Activated naive CD8-positive, alpha-beta T cell treated with anti-CD3 and anti-CD28 coated beads, Interleukin-2, amount 50 U/mL, for 16 hours (primary cell): ENCODE data around the gene SLC26A8.
"Not testable (repeated sequence)": the region's sequence is repeated elsewhere in the genome, so short reads cannot be mapped to it uniquely, and the experiment has no call there.

Experiments
- DNase-seq: peaks from one replicate; pipeline ENCODE4 v3.0.0-alpha.2; 2020; ENCODE audit warnings: low read depth, low spot score

Gene SLC26A8

DNA sequence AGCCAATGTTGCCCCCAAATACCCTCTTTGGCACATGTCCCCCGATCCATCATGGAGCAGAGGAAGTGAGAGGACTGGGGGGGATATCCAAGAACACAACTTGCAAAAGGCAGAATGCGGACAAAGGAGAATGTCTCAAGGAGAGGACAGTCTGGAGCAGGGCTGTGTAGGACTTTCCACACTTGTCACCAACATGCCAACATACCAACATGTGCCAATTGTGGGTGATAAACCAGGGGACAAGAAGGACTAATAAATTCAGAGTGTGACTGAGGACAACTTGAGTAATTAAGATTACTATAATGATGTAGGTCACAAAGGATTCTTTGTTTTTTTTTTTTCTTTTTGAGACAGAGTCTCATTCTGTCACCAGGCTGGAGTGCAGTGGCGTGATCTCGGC lies 8.8 kb downstream of the SLC26A8 start:
- no peak for DNase-seq

DNA sequence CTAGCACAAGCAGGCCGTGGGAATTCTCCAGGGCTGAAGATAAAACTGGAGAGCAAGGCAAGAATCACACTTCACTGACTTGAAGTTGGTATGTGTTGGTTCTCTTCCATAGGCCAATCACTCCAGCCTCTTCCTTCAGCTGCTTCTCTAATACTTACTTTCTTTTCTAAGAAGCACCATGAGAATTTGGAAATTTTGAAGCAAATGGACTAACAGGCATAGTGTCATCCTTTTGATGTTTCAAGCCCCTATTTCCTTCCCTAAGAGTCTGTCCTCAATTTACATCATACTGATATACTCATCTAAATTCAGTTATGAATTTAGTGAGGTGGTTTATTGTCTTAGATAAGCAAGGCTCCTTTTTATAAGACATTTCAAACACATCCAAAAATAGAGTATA lies 24.0 kb downstream of the SLC26A8 start:
- no peak for DNase-seq

GRCh38 chr6:35993150-35993549 lies 31.3 kb downstream of the SLC26A8 start:
- no peak for DNase-seq

- not testable (repeated sequence) for DNase-seq
These were observed 36.4 kb downstream of the SLC26A8 start for GRCh38 chr6:35988047-35988446.

DNA sequence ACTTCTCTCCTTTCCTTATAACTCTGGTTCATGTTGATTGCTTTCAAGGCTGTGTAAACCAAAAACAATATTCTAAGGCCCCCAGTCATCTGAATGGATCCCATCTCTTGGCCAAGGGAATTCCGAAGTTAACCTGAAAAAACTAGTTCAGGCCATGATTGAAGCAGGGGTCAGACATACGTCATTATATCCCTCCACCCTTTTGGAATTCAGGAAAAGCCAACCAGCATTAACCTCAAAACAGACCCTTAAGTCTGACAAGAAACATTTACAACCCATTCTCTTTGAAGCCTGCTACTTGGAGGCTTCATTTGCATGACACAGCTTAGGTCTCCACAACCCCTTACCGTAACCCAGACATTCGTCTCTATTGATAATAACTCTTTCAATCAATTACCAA lies 39.7 kb downstream of the SLC26A8 start:
- DNase-seq, result no peak

DNA sequence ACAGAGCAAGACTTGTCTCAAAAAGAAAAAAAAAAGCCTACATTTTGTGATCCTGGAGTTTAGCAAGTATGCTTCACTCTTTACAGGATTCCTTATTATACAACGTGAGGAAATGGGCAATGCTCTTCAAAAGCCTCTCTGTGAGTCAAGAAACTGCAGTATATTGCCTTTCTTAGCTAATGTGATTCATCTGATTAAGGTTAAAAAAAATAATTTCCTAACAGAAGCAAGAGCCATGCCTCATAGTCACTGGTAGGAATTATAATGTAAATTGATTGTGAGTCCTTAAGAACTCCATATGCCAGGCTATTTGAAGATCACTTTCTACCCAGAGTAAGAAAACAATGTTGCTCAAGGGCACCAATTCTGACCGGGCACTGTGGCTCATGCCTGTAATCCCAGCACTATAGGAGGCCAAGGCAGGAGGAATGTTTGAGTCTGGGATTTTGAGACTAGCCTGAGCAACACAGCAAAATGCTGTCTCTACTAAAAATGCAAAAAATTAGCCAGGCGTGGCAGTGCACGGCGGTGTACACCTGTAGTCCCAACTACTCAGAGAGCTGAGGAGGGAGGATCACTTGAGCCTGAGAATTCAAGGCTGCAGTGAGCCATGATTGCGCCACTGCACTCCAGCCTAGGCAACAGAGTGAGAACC lies 43.3 kb downstream of the SLC26A8 start:
- DNase-seq, result no peak

DNA sequence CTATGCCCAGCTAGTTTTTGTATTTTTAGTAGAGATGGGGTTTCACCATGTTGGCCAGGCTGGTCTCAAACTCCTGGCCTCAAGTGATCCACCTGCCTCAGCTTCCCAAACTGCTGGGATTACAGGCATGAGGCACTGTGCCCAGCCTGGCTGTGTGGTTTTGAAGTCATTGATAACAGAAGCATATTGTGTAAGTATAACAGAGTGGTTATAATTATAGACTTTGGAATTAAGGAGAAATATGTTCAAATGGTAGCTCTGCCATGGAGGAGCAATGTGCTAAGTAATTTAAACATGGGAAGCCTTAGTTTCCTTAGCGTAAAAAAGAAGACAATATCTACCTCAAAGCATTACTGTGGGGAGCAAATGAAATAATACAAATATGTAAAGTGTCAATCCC lies 44.3 kb downstream of the SLC26A8 start:
- DNase-seq, result not testable (repeated sequence)

DNA sequence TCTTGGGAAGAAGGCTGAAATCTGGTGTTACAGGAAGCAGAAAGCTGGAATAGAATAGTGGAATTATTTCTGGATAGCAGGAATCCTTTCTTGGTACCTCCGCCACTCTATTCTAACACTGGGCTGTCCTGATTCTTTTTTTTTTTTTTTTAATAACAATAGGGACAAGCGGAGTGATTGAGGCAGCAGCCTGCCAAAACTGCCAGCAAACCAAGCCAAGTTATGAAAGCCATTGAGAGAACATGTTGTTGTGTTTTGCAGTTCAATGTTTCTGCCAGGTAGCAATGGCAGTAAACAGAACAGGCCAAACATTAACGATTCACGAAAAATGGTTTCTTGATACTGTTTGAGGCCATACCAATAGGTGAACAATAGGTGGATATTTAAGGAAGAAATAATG lies 47.1 kb downstream of the SLC26A8 start:
- DNase-seq, result no peak

DNA sequence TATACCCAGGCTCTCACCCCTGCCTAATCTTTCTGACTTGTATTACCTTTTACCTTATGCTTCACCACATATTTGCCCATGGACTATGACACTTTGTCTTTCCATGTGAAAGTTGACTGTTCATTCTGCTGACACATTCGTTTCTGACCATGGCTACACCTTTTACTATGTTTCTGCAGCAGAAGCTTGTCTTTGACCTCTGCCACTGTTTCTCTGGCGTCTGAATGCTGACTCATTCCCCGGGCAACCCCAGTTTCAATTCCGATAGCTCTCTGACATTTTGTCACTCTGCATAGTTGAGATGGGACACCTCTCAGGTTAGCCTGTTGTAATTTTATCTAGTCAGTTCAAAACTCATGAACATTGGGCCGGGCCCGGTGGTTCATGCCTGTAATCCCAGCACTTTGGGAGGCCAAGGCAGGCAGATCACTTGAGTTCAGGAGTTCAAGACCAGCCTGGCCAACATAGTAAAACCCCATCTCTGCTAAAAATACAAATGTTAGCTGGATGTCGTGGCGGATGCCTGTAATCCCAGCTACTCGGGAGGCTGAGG lies 50.7 kb downstream of the SLC26A8 start:
- DNase-seq, result no peak

DNA sequence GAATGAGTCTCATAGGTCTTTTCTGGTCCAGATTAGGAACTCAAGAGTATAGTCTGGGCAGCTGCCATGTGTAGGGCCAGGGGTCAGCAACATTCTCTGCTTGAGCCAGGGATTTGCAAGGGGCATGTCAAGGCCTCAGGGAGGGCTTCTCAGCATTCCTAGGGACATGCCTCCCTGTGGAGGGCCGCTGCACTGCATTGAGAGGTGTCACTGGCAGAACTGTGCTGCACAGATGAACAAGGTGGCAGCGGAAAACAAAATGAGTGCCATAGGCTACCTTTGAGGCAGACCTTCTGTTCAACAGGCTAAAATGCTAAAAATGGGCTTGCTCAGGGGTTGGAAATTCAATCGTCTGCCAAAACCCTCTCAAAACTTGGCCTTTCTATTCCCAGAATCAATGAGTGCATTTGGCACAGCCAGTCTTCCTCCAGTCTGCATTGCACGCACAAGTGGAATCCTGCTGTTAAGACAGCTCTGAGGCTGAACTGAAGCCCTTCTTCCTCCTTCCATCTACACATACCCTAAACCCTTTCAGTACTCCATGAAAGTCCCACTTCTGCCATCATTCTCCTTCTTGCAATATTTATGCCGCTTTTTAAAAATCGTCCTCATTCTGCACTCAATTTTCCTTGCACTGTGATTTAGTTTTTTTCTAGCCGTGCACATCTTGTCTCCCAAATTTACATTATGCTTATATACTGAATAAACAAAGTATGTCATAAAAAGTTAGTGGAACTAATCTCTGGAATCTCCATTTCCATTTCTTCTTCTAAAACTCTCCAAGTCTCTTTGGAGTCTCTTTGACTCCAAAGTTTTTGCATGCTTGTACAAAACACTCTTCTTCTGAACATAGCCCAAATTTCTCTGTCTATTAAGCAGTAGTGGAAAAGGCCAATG lies 51.7 kb downstream of the SLC26A8 start:
- DNase-seq, result no peak

DNA sequence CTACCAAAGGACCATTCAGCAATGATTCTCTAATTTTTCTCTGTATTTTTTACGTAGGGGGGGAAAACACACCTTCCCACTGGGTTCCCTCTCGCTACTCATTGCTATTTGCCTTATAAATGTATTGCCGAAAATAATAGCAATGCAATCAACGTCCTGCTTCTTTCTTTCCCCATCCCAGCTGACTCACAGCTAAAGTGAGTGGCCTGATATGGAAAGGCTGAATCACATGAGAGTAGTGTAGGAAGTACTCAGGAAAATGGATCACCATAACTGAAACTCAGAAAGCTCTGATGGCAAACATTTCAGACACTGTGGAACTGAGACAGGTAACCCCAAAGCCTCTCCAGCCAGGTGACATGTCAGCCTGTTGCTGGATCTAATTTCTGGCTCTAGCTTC lies 54.3 kb downstream of the SLC26A8 start:
- DNase-seq, result no peak

DNA sequence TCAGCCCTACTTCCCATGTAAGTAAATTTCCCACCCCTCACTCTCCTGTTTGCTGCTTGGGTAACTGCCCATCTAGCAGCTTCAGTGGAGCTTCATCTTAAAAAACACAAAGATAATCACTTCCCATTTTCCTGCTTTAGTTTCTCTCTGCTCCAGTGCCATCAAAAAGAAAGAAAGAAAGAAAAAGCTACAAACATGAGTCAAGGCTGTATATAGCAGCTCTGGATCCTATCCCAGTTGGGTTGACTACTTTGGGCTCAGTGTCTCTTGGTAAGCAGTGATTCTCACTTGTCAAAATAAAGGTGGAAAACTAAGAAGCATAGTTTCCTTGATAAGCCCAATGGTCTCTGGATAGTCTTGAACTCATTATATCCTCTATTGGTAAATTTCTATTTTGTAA lies 54.8 kb downstream of the SLC26A8 start:
- no peak for DNase-seq

DNA sequence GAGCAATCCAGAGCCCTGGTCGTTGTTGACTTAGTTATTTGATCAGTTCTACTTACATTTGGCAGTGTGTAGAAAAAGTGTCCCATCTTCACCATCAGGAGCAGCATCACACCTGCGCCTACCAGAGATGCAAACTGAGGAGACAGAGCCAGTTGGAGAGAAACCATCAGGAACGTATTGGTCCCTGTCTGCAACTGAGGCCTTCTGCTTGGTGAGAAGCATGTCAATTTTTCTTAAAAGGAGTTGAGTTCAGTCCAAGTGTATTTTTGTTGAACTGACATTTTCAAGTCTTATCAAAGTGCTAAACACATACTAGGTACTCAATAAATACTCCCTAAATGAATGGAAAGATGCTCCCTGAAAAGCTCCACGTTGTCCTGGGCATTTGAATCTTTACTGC lies 55.6 kb downstream of the SLC26A8 start:
- DNase-seq, result no peak

DNA sequence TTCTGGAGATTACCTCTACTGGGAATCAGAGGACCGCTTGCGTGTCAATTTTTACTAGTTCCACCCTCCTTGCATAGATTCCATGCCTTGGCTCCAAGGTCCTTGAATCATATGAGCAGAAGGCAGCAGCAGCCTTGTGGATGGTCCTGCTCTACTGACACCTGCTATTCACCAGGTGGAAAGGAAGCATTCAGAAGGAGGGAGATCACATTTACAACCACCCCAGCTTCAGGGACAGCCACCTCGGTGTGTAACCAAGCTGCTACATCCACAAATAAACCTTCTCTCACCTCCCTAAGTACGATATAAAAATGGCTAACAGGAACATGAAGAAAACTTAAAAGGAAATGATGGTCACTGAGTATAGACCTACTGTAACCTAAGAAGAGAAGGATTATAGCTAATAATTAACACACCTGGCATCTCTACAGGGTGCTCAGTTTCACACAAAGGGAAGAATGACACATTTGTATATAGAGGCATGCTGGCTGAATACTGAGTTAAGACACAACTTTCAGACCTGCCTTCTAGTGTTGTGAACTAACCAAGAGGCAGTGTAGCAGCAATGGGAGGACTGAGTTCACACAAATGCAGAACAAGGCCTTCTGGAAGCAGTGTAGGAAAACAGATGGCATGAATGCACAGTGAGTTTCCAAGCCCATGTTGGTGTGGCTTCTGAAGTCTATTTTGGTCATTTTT lies 57.2 kb downstream of the SLC26A8 start:
- no peak for DNase-seq

- DNase-seq, result no peak
These were observed 61.5 kb downstream of the SLC26A8 start for GRCh38 chr6:35962779-35963560.

DNA sequence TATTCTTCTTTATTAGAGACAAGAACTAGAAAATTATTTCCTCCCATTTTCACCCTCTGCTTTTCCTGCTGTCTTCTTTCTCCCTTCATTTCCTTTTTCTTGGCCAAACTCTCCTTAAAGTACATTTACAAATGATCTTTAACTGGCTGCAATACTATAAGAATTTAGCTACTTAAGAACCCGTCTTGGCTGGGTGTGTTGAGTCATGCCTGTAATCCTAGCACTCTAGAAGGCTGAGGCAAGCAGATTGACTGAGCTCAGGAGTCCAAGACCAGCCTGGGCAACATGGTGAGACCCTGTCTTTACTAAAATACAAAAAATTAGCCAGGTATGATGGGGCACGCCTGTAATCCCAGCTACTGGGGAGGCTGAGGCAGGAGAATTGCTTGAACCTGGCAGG lies 64.3 kb downstream of the SLC26A8 start:
- DNase-seq, result no peak

DNA sequence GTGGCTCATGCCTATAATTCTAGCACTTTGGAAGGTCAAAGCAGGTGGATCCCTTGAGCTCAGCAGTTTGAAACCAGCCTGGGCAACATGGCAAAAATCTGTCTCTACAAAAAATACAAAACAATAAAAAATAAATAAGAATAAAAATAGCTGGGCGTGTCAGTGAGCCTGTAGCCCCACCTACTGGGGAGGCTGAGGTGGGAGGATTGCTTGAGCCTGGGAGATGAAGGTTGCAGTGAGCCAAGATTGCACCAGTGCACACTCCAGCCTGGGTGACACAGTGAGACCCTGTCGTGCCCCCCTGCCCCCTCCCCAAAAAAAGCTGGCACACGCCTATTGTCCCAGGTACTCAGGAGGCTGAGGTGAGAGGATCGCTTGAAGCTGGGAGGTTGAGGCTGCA lies 68.5 kb downstream of the SLC26A8 start:
- no peak for DNase-seq

DNA sequence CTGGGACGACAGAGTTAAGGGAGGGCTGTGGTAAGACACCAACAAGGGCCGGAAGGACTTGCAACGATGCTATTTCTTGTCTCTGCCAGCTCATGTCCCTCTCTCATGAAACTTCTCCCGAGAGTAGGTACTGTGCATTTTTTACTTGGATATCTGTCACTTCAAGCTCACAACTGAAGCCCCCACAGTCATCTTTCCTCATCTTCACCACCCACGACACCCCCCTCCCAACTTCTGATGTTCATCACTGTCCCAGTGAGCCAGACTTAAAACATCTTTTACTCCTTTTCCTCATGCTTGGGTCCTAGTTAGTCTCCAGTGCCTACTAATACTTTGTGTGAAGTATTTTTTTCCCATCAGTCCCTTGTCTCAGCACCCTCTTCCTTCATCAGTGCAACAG lies 68.9 kb downstream of the SLC26A8 start:
- DNase-seq, result no peak

DNA sequence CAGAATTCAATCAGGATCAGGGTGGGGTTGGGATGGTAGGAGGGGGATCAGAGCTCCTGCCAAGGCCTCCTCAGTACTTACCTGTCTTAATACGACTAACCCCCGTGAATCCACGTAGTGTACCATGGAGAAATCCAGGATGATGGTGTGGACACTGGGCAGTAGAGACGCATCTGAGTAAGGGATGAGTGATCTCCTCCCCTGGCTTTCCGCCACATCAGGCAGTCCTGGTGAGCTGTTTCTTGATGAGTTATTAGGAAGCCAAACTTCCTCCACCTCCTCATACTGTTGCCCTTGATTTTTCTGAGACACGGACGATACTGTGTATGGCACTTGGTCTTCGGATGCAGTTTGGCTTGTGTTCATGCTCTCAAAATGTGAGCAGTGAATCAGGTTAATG lies 69.4 kb downstream of the SLC26A8 start:
- DNase-seq, result no peak

- no peak for DNase-seq
These were observed 70.1 kb downstream of the SLC26A8 start for GRCh38 chr6:35954333-35954732.

DNA sequence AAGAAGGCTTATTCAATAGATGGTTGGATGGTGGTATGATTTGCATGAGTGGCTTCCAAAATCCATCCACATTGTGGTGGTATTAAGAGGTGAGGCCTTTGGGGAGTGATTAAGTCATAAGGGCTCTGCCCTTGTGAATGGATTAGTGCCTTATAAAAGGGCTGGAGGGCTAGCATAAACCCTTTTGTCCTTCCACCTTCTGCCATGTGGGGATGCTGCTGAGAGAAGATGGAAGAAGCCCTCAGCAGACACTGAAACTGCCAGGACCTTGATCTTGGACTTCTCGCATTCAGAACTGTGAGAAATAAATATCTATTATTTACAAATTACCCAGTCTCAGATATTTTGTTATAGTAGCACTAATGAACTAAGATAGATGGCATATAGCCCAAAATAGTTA lies 75.7 kb downstream of the SLC26A8 start:
- no peak for DNase-seq

DNA sequence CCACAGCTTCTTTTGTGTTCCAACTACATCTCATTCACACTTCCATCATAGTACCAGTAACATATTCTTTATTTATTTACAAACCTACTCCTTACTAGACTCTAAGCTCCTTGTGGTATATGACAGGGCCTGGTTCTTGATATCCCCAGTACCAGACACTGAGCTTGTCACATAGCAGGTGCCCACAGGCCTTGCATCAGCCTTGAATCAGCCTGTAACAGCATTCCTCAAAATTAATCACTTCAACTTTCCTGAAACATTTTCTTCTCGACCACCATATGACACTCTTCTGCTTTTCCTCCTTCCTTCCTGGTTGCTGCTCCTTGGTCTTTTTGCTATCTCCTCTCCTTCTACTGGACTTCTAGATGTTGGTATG lies 78.8 kb downstream of the SLC26A8 start:
- no peak for DNase-seq
